Fibroblast of the aortic adventitia (primary cell): Measurements from ENCODE around the gene TOP3B. TPM values are rescaled to one million over a fixed set of nuclear protein-coding genes. Genes with fewer than 3 reads are reported as not detected.

Experiments used
- DNase-seq: peaks from one replicate; pipeline ENCODE4 v3.0.0-alpha.2; 2010; ENCODE audit warnings: low read depth
- H3K4me3 ChIP-seq: 2 replicates; pipeline ENCODE4 v1.5.1; 2011; ENCODE audit warnings: low read depth, mild to moderate bottlenecking, control low read depth, low read length, moderate library complexity
- CTCF ChIP-seq: IDR thresholded peaks from 2 replicates; pipeline ENCODE4 v1.5.1; 2011; ENCODE audit warnings: mild to moderate bottlenecking, low read length, control low read depth, inconsistent platforms; ENCODE audit not compliant: insufficient read depth
- total RNA-seq: library from RNA; depleted of rRNA; stranded (reverse); fragments of >200 nt; gene quantifications from 2 replicates; pipeline ENCODE4 v1.2.3, GENCODE V29; 2012; ENCODE audit warnings: low replicate concordance

Gene TOP3B
- total RNA-seq, 1 donor, result 20.9 TPM

GRCh38 chr22:21991774-21992173 lies 9.2 kb upstream of the TOP3B start:
- no peak for DNase-seq
- no peak overlapping the region for H3K4me3 ChIP-seq
- no peak for TF ChIP-seq CTCF

GRCh38 chr22:21991304-21991596 lies 8.7 kb upstream of the TOP3B start:
- no peak for TF ChIP-seq CTCF
- DNase-seq, result no peak
- no peak overlapping the region for H3K4me3 ChIP-seq

- no peak overlapping the region for H3K4me3 ChIP-seq
- no peak for DNase-seq
- TF ChIP-seq CTCF, result no peak
Measured at GRCh38 chr22:21990445-21991303, 8.1 kb upstream of the TOP3B start.

GRCh38 chr22:21989049-21989448 lies 6.5 kb upstream of the TOP3B start:
- no peak for DNase-seq
- no peak for TF ChIP-seq CTCF
- H3K4me3 ChIP-seq, result no peak overlapping the region

GRCh38 chr22:21985214-21985613 lies 2.6 kb upstream of the TOP3B start:
- no peak overlapping the region for H3K4me3 ChIP-seq
- no peak for DNase-seq
- TF ChIP-seq CTCF, result no peak

GRCh38 chr22:21984793-21985192 lies 2.2 kb upstream of the TOP3B start:
- TF ChIP-seq CTCF, result peak; percentile 54
- DNase-seq, result peak; percentile 43
- H3K4me3 ChIP-seq, result no peak overlapping the region

GRCh38 chr22:21981874-21982273 lies 713 bp downstream of the TOP3B start:
- DNase-seq, result no peak
- no peak for TF ChIP-seq CTCF
- H3K4me3 ChIP-seq, result peak overlapping the region; percentile 99
